T-helper 2 cell treated with Interferon-gamma antibody and Interleukin-4, amounts not matched to agents 100 ng/mL and 5 ng/mL, for 36 hours (primary cell): ENCODE data around the gene KLHL22. TPM values are rescaled to one million over a fixed set of nuclear protein-coding genes. Genes with fewer than 3 reads are reported as not detected.

Experiments used
- intact Hi-C: fragments of 100-400 bp; cut with micrococcal nuclease; formaldehyde crosslinking; loops from one replicate; pipeline ENCODE4 v1.15.1; 2023
- total RNA-seq: library from RNA; stranded (reverse); gene quantifications from 2 replicates; pipeline ENCODE4 v1.2.3, GENCODE V29; 2022

Gene KLHL22
- total RNA-seq, 1 donor from 2014 or later = 52.1 TPM

DNA sequence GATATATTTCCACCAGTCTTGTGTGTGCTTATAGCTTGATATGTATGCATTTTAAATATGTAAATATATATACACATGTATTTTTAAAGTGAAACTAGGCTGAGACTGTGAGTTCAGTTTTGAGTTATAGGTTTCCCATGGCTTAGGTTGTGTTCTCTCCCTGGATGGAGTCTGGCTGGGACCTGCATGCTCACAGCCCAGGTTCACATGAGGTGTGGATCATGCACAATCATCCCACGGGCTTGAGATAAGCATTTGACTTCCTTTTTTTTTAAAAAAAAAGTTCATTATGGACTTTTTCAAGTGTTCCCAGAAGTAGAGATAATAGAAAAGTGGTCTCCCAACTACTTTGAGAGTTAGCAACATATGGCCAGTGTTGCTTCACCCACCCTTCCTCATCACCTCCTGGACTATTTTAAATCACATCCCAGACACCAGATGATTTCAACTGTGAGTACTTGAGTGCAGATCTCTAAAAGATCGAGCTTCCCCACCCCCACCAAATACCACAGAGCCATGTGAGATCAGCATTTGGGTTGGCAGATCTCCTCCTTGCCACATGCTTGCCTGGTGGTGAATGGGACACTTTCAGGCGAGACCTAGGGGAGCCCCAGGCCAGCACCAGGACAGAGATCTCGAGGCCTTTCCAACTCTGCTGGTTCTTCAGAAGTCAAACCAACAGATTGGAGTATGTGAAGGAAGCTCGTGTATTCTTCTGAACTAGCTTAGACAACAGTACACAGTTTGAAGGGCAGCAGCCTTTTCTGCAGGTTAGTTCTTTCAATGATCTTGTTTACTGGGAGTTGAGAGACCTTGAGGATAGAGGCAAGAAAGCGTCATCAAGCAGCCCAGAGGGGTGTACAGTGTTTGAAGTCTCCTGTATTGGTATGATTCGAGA is 27.7 kb upstream of the KLHL22 start:
- intact Hi-C loops = no loop called here

DNA sequence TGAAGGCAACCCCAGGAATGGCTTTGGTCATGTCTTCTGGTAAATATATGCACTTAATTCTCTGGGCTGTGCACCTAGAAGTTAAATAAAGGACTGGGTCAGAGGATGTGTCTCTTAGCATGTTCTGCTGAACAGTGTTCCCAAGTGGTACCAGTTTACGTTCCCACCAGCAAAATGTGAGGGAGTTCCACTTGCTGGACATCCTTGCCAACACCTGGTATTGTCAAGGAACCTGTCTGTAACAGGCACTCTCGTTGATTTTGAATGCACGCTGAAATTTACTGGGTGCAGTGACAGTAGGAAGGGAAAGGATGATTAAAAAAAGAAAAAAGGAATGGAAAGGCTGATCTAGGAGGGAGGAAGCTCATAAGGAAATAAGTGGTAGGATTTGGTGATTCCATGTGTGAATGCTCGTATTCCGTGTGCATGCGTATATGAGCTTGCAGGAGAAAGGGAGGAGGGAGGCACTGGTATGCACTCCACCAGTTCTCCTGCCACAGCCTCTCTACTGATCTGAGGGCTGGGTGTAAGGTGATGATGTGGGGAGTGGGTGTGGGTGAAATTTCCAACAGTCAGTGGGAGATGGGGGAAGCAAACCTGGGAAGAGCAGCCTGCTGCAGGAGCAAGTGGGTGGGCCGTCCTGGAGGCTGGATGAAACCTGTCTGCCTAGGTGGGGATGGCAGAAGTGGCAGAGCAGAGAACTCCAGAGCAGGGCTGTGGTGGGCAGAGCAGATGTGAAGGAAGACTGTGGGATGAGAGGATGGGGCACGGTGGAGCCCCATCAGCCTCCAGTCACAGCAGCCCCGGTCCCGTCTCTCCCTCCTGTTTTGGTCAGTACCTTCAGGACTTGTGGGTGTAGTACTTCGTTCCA is 26.8 kb upstream of the KLHL22 start:
- intact Hi-C loops = no loop called here

DNA sequence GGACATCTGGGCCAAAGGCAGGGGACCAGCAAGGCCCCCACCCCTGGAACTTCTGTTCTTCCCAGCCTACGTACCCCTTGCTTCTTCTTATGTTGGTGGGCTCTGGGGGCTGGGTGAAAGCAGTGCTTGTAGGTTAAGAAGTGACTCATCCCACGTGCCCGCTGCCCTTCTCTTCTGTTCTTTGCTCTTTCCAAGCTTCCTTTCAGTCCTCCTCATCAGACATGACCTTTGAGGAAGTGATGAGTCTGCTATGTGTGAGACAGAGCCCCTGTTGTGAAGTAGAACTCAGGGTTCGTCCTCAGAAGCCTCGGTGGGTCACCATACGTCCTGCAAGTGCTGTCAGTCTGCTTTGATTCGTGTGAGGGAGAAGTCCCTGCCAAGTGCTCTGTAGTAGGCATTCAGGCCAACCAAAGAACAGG is 24.5 kb upstream of the KLHL22 start:
- intact Hi-C loops = no loop called here

DNA sequence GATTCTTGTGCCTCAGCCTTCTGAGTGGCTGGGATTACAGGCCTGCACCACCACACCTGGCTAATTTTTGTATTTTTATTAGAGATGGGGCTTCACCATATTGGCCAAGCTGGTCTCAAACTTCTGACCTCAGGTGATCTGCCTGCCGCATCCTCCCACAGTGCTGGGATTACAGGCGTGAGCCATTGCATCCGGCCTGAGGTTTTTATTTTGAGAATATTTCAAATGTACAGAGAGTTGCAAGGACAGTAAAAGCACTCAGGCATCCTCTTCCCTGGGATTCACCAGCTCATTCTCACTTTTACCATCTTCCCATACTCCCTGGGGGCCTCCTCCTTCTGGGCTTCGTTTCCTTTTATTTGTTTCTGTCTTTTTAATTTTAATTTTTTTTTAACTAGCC is 24.0 kb upstream of the KLHL22 start:
- intact Hi-C loops = no loop called here

DNA sequence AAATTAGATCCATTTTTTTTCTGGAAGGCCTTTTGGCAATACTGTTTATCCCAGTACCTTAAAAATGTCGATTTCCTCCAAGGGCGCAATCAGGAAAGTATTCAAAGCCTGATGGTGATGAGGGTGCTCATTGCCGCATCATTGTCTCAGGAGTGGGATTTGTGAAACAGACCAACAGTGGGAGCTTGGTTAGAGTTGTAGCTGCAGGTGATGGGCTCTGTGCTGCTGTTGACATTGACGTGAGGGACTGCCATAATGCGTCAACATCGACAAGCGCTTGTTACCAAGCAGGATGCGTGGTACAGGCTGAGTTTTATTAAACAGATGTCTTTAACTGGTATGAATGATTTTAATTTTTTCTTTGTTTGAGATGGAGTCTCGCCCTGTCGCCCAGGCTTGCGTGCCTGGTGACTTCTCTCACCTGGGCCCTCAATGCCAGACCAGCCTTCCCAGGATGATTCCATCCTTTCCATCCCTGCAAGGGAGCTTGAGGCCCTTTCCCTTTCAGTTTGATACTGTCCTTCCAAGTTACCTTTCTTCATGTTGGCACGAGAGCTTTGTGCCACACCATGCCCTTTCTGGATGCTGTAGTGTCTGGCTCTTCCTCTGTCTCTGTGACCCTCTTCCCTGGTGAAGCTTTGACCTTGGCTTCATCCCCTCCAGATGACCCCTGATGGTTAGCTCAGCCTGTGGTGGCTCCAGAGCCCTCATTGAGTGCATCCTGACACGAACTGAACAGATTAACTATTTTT is 22.4 kb upstream of the KLHL22 start:
- intact Hi-C loops = no loop called here

DNA sequence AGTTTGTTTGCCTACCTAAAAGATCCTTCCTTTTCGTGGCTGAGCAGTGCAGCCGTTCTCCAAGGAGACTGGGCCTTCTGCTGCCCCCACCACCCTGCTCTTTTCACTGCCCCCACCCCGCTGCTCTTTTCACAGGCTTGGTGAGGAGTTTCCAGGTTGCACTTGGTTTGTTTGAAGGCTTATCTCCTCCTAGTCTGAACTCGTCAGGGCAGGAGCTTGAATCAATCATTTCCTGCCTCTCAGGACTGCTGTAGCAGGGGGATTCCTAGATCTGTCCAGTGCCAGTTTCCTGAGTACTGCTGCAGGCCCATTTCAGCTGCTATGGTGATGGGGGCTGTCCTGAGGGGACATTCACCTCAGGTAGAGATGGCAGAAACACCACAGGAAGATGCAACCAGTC is 21.8 kb upstream of the KLHL22 start:
- intact Hi-C loops = no loop called here

DNA sequence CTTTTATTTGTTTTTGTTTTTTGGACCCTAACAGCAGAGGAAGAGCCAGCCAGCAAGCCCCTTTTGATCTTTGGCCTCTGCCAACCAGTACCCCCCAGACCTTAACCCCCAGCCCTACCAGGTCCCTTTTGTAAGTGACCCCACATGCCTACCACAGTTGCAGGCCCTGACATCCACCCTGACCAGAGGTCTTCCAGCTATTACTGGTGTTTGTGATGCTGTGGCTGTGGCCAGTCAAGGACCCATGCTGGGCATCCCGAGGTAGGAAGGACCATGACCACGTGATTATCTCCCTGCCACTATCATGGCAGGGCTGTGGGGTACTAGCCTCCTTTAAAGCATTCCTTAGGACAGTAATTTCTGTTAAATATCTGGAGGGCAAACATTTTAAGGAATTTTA is 20.8 kb upstream of the KLHL22 start:
- intact Hi-C loops = no loop called here

DNA sequence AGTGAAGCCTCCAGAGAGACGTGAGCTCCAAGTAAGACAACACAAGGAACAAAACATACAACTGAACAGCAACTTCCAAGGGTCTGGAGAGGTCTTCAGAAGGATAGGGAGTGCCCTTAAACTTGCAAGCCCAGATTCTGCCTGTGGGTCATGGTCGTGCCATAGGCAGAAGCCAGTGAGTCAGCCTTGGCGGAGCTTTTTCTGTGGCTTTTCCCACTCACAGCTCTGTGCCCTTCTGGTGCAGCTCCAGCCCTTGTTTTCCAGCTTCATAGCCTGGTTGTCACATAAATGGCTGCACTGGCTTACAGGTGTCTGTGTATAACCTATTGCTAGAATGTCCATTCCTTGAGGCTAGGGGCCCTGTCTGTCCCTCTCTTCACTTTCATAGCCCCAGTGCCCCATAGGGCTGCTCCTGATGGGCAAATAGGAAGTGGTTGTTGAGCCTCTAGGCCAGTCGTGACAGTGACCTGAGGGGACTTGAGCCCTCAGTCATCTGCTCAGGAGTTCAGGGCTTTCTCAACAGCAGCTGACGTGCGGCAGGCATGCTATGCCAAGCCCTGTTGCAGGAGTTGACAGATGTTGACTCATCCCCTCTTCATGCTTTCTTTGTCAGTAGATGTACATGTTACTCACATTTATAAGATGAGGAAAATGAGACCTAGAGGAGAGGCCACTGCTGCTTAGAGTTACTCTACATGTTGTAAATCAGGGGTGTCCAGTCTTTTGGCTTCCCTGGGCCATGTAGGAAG is 19.2 kb upstream of the KLHL22 start:
- intact Hi-C loops = no loop called here

DNA sequence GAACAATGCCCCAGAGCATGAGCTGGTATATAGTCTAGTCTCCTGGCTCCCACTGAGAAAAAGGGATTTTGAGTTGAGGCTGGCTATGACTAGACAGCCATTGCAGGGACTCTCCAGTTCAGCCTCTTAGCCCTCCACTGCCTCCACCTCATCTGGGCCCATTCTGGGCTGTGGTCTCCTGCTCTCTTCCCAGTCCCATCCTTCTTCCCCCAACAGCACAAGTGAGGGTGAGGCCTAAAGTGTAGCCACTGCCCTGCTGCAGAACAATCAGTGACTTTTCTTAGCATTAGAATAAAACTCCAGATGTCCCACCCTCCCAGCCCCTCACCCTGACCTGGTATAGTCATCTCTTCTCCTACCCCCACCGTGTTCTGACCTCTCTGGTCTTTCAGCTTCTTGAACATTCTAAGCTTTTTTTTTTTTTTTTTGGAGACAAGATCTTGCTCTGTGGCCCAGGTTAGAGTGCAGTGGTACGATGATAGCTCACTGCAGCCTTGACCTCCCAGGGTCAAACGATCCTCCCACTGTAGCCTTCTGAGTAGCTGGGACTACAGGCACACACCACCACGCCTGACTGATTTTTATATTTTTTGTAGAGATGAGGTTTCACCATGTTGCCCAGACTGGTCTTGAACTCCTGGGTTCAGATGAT is 16.1 kb upstream of the KLHL22 start:
- intact Hi-C loops = no loop called here

DNA sequence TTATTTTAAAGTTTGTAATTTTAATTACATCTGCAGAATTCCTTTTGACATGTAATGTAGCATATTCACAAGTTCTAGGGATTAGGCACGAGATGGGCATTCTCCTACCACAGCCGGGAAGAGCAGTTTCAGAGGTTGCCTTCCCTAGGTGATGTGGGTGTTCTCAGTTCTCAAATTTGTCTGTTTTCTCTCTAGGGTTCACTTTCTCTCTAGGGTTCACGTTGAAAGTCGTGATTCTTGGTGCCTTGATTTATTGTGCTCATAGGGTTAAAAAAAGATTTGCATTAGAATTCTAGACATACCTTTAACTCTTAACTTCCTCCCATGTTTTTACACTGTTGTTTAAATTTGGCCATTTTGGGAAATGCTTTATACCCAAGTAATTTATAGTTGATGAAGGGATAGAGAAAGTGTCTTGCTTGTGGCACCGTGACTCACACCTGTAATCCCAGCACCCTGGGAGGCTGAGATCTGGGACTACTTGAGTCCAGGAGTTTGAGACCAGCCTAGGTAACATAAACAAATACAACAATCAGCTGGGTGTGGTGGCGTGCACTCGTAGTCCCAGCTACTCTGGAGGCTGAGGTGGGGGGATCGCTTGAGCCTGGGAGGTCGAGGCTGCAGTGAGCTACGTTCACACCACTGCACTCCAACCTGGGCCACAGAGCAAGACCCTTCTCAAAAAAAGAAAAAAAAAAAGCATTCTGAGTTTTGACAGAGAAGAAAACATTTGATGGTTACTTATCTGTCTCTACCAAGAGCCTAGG is 15.4 kb upstream of the KLHL22 start:
- intact Hi-C loops = no loop called here

DNA sequence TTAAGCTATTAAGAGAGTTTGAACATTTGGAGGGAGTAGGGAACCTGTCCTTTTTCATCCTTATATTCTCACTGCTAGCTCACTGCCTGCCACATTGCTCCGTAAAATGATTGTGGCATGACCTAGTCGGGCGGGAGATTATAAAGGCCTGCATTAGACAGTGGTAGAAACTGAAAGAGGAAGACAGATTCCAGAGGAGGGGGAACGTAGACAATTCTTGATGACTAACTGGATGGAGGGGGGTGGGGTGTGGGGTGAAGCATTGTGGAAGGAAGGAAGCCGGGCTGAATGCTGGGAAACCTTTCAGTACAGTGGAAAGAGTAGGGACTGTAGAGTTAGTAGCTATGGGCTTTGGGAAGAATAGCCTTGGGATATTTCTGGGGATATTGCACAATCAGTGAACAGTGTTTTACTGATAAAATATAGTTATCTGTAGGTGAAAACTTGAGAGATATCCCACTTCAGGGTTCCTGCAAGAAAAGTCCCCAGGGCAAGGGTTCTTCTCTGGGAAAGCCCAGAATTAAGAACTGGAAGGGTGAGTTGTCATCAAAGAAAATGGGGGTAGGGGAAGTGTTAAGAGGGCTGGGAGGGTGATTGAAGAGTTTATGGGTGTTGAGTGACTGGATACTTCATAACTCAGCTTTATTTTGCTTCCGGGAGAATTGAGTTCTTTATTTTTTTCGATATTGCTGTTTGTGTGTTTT is 13.9 kb upstream of the KLHL22 start:
- intact Hi-C loops = loop anchor here (5.0 to 10.0 kb wide), 2 partner anchors 58 to 185 kb away; partner anchors contain the start of gene DGCR6L

DNA sequence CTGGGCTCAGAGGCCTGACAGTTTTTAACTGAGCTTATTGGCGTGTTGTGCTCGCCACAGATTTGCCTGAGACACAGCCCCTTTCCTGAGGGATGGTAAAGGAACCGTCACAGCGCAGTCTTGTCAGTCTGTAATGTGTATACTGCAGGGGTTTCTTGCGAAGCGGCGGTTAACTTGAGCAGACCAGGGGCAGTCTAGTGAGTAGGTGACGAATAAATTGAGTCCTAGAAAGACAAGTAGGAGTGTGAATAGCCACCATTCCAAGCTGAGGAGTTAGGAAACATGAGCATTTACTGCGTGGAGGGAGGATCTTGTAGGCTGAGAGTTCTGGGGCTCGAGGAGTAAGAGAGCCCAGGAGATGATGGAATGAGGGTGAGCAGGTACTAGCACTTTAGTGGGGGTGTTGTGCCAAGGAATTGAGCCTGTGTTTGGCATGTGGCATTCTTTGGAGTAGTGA is 13.2 kb upstream of the KLHL22 start:
- intact Hi-C loops = loop anchor here (5.0 to 10.0 kb wide), 2 partner anchors 58 to 184 kb away; partner anchors contain the start of gene DGCR6L

DNA sequence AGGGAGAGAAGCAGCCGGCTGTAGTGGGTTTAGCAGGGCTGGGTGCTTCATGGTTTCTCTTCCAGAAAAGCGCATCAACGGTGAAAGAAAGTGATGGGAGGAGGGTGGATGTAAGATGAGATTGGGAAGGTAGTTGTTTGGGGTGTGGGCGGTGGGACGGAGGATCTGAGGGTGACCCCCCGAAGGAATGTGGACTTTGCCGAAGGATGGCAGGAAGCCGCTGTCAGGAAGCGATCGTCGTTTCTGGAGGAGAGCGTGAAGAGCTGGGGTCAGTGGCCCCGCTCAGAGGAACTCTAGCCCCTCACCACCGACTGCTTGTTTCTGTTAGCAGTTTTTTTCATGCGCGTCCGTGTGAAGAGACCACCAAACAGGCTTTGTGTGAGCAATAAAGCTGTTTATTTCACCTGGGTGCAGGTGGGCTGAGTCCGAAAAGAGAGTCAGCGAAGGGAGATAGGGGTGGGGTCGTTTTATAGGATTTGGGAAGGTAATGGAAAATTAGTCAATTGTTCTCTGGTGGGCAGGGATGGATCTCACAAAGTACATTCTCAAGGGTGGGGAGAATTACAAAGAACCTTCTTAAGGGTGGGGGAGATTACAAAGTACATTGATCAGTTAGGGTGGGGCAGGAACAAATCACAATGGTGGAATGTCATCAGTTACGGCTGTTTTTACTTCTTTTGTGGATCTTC is 12.6 kb upstream of the KLHL22 start:
- intact Hi-C loops = loop anchor here (5.0 to 10.0 kb wide), 2 partner anchors 59 to 183 kb away; partner anchors contain the start of gene DGCR6L

DNA sequence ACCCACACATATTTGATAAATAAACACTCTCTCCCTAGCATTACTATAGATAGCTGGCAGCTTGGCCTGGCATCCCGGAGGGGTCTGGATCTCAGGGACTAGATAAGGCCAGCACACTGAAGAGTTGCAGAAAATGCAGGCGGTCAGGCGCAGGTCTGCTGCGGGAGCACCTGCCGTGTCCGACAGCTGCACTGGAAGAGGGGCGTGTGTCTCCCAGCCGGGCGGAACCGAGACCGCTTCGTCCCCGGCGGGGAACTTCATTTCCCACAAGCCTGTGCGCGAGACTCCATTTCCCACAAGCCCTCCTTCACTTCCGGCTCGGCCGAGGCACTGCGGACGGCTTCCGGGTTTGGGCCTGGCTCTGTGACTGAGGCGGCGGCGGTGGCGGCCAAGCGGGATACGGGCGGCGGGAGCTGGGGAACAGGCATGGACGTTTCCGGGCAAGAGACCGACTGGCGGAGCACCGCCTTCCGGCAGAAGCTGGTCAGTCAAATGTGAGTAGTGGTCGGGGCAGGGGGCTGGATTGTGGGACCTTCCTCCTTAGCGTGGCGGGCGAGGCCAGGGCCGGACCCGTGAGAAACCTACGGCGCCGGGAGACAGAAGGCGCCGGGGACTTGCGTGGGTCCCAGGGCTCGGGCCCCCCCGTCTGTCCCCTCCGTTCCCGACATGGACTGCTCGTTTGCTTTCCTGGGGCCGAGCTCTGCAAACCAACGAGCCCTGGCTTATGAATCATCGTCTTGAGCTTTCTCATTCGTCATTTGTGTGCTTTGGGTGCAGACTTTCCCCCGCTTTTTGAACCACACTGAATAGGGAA is 11.9 kb upstream of the KLHL22 start, which contains the start of gene MED15:
Gene MED15, plus strand, starts transcription at position 358 of the 814 bp plus-strand sequence. Its CDS starts 69 bp downstream, at position 427.
- intact Hi-C loops = loop anchor here (1.0 to 10.0 kb wide), 3 partner anchors 60 to 351 kb away; partner anchors contain the start of genes DGCR6L and PI4KA

DNA sequence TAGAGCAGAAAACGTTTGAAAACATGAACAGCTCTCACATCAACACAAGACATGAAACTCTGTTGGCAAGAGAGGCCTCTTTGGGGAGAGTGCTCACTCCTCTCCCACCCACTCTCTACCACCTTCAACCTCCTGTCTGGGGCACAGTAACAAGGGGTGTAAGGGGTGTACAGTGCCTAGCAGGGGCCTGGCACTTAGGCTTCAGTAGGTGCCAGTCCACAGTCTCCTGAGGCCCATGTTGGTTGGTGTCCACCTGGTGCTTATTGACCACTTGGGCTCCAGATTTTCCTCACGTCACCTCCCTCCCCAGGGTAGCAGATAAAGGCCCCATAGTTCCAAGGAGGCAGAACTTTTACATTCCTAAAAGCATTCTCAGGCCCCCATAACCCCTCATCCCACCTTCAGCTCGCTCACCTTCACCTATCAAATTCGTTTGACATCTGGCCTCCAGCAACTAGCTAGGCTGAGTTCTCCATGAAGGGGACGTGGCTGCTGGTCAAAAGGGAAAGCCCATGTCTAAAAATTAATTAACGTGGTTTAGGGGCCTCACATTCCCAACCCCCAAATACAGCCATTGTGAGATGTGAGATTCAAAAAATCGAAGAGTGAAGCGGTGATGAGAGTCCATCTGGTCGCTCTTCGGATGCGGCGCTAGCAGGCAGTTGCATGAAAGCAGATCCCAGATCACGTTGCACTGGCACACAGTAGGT is 11.1 kb upstream of the KLHL22 start:
- intact Hi-C loops = loop anchor here (1.0 to 10.0 kb wide), 3 partner anchors 61 to 352 kb away; partner anchors contain the start of genes DGCR6L and PI4KA
